HG03342 (cell line): Measurements from ENCODE around the gene DENR.
"Not testable (repeated sequence)": the region's sequence is repeated elsewhere in the genome, so short reads cannot be mapped to it uniquely, and the experiment has no call there.

ENCODE experiments used
- ATAC-seq: cut with Tn5 transposase; IDR thresholded peaks from one replicate; pipeline ENCODE4 v1.9.1; 2021; ENCODE audit warnings: mild to moderate bottlenecking, moderate library complexity; ENCODE audit not compliant: unreplicated experiment

Gene DENR

GRCh38 chr12:122738571-122738970 is 14.1 kb upstream of the DENR start:
- no peak for ATAC-seq

GRCh38 chr12:122740351-122740750 is 12.3 kb upstream of the DENR start:
- ATAC-seq: no peak

GRCh38 chr12:122743895-122744525 is 8.6 kb upstream of the DENR start:
- ATAC-seq: no peak

GRCh38 chr12:122747224-122748135 is 5.1 kb upstream of the DENR start:
- no peak for ATAC-seq

GRCh38 chr12:122749569-122750332 is 2.9 kb upstream of the DENR start:
- ATAC-seq: no peak

- not testable (repeated sequence) for ATAC-seq
Observed at GRCh38 chr12:122750781-122751515, 1.7 kb upstream of the DENR start.

GRCh38 chr12:122753319-122753650 is 661 bp downstream of the DENR start:
- ATAC-seq: no peak

- ATAC-seq: no peak
Observed at GRCh38 chr12:122754790-122755189, 2.2 kb downstream of the DENR start.

GRCh38 chr12:122757568-122757967 is 4.9 kb downstream of the DENR start:
- no peak for ATAC-seq

- ATAC-seq: no peak
Observed at GRCh38 chr12:122785503-122785902, 32.9 kb downstream of the DENR start.

GRCh38 chr12:122788387-122788786 is 35.8 kb downstream of the DENR start:
- ATAC-seq: no peak

GRCh38 chr12:122789637-122790036 is 37.0 kb downstream of the DENR start:
- no peak for ATAC-seq

GRCh38 chr12:122790393-122791075 is 37.9 kb downstream of the DENR start:
- no peak for ATAC-seq

- no peak for ATAC-seq
Observed at GRCh38 chr12:122793685-122794106, 41.1 kb downstream of the DENR start.

GRCh38 chr12:122795807-122796206 is 43.2 kb downstream of the DENR start:
- no peak for ATAC-seq

GRCh38 chr12:122799641-122800243 is 47.1 kb downstream of the DENR start:
- no peak for ATAC-seq

- no peak for ATAC-seq
Observed at GRCh38 chr12:122803937-122804336, 51.3 kb downstream of the DENR start.

GRCh38 chr12:122804957-122805356 is 52.3 kb downstream of the DENR start:
- ATAC-seq: not testable (repeated sequence)

GRCh38 chr12:122807651-122808050 is 55.0 kb downstream of the DENR start:
- ATAC-seq: no peak

- no peak for ATAC-seq
Observed at GRCh38 chr12:122811777-122812176, 59.2 kb downstream of the DENR start.
